Fibroblast of gingiva (primary cell): ENCODE measurements around the gene POU3F2.

Experiments used
- DNase-seq: peaks from one replicate; pipeline ENCODE4 v3.0.0-alpha.2; 2011; ENCODE audit warnings: low read depth

The POU3F2 gene

DNA sequence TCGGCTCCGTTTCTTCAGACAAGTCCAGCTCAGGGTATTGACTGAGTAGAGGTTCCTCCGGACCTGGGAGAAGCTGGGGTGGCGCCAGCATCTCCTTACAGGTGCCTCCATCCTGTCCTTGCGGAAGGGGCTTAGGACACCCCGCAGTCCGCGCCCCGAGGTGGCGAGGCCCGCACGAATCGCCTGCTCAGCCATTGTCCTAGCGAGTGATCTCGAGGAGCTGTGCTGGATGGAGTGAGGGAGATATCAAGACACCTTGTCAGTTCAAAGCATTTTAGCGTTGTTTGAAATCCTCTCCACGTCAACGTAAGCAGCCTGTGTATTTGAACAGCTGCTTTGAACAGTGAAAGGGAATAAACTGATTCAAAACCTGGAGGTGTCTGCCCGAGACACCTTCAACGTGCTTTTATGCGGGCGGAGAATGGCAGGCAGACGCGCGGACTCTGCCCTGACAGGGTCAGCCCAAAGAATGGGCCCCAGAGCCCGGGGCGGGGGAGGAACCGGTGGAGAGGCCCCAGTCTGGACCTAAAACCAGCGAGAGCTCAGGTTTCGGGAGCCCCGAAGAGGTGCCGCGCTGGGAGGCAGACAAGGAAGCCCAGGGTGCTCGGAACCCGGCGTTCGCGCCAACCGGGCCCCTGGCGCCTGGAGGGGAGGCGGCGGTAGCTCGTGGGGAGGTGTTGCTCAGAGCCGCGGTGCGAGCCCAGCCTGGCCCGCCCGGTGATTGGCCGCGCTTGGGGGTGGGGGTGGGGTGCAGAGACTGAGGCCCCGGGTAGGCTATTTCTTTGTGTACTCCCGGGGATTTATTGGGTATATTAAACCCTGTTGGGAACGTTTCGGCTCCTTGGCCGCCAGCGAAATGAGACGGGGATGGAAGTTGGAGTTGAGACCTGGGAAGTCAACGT lies 3.1 kb upstream of the POU3F2 start:
- no peak for DNase-seq

DNA sequence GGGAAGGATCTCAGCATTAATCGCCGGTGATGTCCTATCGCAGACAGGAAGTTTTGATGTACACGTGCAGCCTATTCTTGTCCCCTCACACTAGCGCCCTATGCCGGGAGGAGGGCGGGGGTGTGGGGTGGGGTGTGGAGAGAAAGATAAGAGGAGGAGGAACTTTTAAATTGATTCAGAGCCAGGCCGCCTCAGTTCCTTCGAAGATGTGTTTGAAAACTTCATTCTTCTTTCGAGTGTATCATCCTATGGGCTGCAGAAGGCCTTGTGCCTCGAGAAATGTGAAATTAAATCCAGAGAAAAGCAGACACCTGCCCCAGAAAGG lies 2.5 kb upstream of the POU3F2 start:
- DNase-seq, result no peak

GRCh38 chr6:98832284-98833056 lies 1.9 kb upstream of the POU3F2 start:
- peak; percentile 24 for DNase-seq

GRCh38 chr6:98833057-98833306 lies 1.4 kb upstream of the POU3F2 start:
- no peak for DNase-seq

- DNase-seq, result peak; percentile 11
Measured at GRCh38 chr6:98833307-98834059, 891 bp upstream of the POU3F2 start.

DNA sequence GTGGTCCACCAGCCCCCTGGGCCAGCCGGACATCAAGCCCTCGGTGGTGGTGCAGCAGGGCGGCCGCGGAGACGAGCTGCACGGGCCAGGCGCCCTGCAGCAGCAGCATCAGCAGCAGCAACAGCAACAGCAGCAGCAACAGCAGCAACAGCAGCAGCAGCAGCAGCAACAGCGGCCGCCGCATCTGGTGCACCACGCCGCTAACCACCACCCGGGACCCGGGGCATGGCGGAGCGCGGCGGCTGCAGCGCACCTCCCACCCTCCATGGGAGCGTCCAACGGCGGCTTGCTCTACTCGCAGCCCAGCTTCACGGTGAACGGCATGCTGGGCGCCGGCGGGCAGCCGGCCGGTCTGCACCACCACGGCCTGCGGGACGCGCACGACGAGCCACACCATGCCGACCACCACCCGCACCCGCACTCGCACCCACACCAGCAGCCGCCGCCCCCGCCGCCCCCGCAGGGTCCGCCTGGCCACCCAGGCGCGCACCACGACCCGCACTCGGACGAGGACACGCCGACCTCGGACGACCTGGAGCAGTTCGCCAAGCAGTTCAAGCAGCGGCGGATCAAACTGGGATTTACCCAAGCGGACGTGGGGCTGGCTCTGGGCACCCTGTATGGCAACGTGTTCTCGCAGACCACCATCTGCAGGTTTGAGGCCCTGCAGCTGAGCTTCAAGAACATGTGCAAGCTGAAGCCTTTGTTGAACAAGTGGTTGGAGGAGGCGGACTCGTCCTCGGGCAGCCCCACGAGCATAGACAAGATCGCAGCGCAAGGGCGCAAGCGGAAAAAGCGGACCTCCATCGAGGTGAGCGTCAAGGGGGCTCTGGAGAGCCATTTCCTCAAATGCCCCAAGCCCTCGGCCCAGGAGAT lies 1.0 kb downstream of the POU3F2 start:
- DNase-seq, result no peak

- no peak for DNase-seq
Measured at GRCh38 chr6:98836025-98836961, 1.9 kb downstream of the POU3F2 start.

- no peak for DNase-seq
Measured at GRCh38 chr6:98836962-98837944, 2.9 kb downstream of the POU3F2 start.

DNA sequence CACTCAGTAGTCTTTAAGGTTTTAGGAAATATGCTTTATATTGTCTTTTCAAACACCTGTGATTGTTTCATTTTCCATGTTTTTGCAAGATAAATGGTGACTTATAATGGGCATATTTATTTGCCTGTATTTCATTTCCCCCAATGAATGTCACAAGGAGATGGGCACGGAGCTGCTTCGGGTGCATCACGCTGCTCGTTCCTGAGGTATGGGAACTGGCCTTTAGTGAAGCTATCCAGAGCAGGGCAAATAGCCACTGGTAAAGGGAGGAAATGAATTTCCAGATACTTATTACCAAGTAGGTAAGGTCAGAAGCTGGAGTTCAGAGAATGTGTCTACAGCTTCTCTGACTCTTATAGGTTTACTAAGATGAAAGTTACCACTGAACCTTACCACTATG lies 3.7 kb downstream of the POU3F2 start:
- DNase-seq, result no peak

- DNase-seq, result no peak
Measured at GRCh38 chr6:98838975-98839374, 4.6 kb downstream of the POU3F2 start.

- no peak for DNase-seq
Measured at GRCh38 chr6:98839781-98840361, 5.5 kb downstream of the POU3F2 start.

GRCh38 chr6:98840385-98840784 lies 6.0 kb downstream of the POU3F2 start:
- DNase-seq, result no peak

DNA sequence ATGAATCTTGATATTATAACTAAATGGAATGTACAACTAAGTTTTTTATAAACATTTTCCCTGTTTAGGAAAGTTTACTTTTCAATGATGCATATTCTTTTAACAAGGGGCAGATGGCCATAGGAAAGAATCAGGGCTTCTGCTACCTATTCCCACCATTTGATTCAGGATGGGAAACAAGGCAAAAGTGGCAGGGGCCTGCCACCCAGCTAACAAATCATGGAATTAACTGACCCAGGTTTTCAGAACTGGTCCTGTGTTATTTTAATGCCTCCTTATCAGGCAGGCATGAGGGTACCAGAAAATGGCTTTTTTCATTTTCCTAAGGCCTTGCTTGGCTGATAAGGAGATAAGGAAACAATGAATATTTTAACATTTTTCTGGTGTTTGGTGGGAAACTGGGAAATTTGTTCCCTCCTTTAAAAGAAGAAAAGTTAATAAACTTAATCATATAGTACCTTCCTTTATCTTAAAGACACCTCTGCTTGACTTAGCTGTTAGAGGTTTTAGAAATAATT lies 6.7 kb downstream of the POU3F2 start:
- DNase-seq, result no peak

DNA sequence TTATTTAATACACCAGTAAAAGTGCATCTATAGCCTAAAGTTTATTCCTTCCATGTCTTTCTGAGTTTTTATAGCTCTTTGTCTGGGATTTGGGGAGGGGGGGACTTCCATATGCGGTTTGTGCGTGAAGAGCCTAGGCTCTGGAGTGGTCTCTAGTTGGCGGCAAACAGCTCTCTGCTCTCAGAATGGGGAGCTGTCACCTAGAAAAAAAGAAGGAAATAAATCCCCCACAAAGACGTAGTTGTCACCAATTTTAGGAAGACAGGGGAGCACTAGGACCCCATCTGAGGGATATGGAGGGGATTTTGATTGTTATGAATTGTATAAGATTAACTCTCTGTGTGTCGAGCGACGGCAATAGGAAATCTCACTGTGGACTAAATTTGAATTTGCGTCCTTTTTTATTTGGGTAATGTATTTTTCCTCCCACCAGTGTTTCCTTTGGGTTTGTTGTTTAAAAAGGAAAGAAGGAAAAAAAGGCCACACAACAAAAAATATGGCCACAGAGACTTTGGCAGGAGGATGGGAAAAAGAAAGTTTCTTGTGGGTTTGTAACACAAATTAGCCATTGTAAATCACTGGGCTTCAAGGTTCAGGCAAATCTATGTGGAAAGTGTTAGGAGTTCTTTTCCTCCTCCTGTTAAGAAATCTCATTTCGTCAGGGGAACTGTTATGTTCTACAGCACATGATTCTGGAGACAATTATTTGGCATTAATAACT lies 7.4 kb downstream of the POU3F2 start:
- DNase-seq, result no peak

GRCh38 chr6:98842342-98843180 lies 8.2 kb downstream of the POU3F2 start:
- DNase-seq, result no peak

DNA sequence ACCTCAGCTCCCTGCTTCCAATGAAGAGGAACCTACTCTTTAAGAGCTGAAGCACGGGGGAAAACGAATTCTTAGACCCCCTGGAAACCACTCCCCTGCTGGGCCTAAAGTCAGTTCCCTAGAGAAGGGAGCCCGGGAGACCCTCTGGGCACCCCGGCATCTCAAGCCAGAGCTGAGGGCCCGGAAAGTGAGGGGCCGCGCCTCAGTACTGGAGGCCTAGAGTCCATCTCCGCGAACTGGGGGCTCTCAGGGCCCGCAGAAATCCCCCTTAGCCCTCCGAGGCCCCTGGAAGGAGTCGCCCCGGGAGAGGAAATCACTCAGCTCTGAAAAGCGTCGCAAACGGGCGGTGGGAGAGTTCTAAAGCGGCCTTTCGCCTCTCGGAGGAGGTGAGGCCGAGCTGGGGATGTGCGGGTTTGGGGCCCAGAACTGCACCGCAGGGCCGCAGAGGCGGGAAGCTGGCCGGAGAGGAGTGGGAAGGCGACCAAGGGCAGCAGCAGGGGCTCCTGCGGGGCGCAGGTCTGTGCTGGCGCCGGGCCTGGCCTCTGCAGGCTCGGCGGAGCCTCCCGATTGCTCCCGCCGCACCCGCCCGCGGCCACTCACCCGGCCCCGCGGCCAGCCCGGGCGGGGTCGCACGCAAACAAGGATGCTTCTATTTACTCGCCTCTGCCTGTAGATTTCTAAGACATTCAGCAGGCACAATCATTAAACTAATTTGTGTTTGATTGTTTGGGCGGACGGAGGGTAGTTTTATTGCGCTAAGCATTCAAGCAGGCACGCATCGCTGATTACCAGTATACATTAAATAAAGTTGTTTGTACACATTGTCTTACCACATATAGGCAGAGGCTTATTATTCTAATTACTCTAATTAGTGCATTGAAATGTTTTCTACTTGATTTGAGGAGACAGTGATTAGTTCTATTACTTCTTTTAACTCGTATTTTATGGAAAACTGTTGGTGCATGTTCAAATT lies 9.2 kb downstream of the POU3F2 start:
- no peak for DNase-seq
